Ishikawa (cell line): Measurements from ENCODE around the gene TM7SF2.

Experiments
- CEBPB ChIP-seq: IDR thresholded peaks from 2 replicates; pipeline ENCODE4 v1.6.1; 2012
- CREB1 ChIP-seq: IDR thresholded peaks from 2 replicates; pipeline ENCODE4 v1.6.1; 2012; ENCODE audit warnings: low read depth
- EGR1 ChIP-seq: IDR thresholded peaks from 2 replicates; pipeline ENCODE4 v1.6.1; 2012
- EP300 ChIP-seq: IDR thresholded peaks from 2 replicates; pipeline ENCODE4 v1.6.1; 2012; ENCODE audit warnings: borderline replicate concordance
- FOXM1 ChIP-seq: IDR thresholded peaks from 2 replicates; pipeline ENCODE4 v1.6.1; 2012; ENCODE audit warnings: low read depth, borderline replicate concordance
- MAX ChIP-seq: IDR thresholded peaks from 2 replicates; pipeline ENCODE4 v1.6.1; 2012
- NFIC ChIP-seq: IDR thresholded peaks from 2 replicates; pipeline ENCODE4 v1.6.1; 2012
- RAD21 ChIP-seq: IDR thresholded peaks from 2 replicates; pipeline ENCODE4 v1.6.1; 2012; ENCODE audit warnings: low read depth
- REST ChIP-seq: IDR thresholded peaks from 2 replicates; pipeline ENCODE4 v1.6.1; 2012; ENCODE audit warnings: low read depth, mild to moderate bottlenecking
- TAF1 ChIP-seq: IDR thresholded peaks from 2 replicates; pipeline ENCODE4 v1.6.1; 2012; ENCODE audit warnings: low read depth, mild to moderate bottlenecking
- TCF12 ChIP-seq: IDR thresholded peaks from 2 replicates; pipeline ENCODE4 v1.6.1; 2012; ENCODE audit warnings: low read depth
- TEAD4 ChIP-seq: IDR thresholded peaks from 2 replicates; pipeline ENCODE4 v1.6.1; 2012
- USF1 ChIP-seq: IDR thresholded peaks from 2 replicates; pipeline ENCODE4 v1.6.1; 2012
- YY1 ChIP-seq: IDR thresholded peaks from 2 replicates; pipeline ENCODE4 v1.6.1; 2012; ENCODE audit warnings: low read depth
- ZBTB7A ChIP-seq: IDR thresholded peaks from 2 replicates; pipeline ENCODE4 v1.6.1; 2012; ENCODE audit warnings: low read depth

TM7SF2 gene

GRCh38 chr11:65110354-65110861 lies 1.3 kb upstream of the TM7SF2 start:
- TF ChIP-seq TCF12 (no peak), RAD21 (peak; percentile 60)

- TF ChIP-seq YY1, result no peak
- TF ChIP-seq USF1, result no peak
- TF ChIP-seq TAF1, result no peak
- no peak for TF ChIP-seq CREB1
- TF ChIP-seq EP300, result no peak
- no peak for TF ChIP-seq TEAD4
- TF ChIP-seq TCF12, result no peak
- no peak for TF ChIP-seq CEBPB
- no peak for TF ChIP-seq REST
- no peak for TF ChIP-seq NFIC
- no peak for TF ChIP-seq ZBTB7A
- TF ChIP-seq EGR1, result no peak
- TF ChIP-seq FOXM1, result no peak
- no peak for TF ChIP-seq MAX
- no peak for TF ChIP-seq RAD21
These were observed 421 bp upstream of the TM7SF2 start for GRCh38 chr11:65111159-65111743.

GRCh38 chr11:65112546-65113360 lies 1.1 kb downstream of the TM7SF2 start:
- TF ChIP-seq TCF12, result 0 out of 2 replicates have a peak, but pooled peaks have one; percentile 16
- peak; percentile 89; the same call in 1 of the 2 replicates for TF ChIP-seq ZBTB7A
- no peak for TF ChIP-seq CREB1
- TF ChIP-seq USF1, result no peak
- TF ChIP-seq NFIC, result no peak
- no peak for TF ChIP-seq REST
- TF ChIP-seq CEBPB, result no peak
- TF ChIP-seq FOXM1, result no peak
- no peak for TF ChIP-seq EP300
- TF ChIP-seq MAX, result peak; percentile 60; the same call in 1 of the 2 replicates
- TF ChIP-seq EGR1, result no peak
- no peak; the same call in 1 of the 2 replicates for TF ChIP-seq TAF1
- TF ChIP-seq RAD21, result peak; percentile 22; the same call in 1 of the 2 replicates
- no peak for TF ChIP-seq TEAD4

GRCh38 chr11:65113361-65113756 lies 1.7 kb downstream of the TM7SF2 start:
- TF ChIP-seq CEBPB, result no peak
- TF ChIP-seq USF1, result no peak
- TF ChIP-seq NFIC, result peak; percentile 92
- peak; percentile 39; the same call in 1 of the 2 replicates for TF ChIP-seq TCF12
- 0 out of 2 replicates have a peak, but pooled peaks have one; percentile 21 for TF ChIP-seq TEAD4
- no peak for TF ChIP-seq REST
